Parathyroid adenoma (tissue), 2 donors: Measurements from ENCODE around the gene SLC24A1.

Source experiments
- H2AFZ ChIP-seq: fragments of 300-600 bp; sonication (generic); one replicate; pipeline ENCODE4 v1.7.0; 2017; ENCODE audit warnings: antibody characterized with exemption, mild to moderate bottlenecking
- H3K27ac ChIP-seq: fragments of 300-600 bp; sonication (generic); one replicate; pipeline ENCODE4 v1.7.0; 2017
- H3K27me3 ChIP-seq: fragments of 300-600 bp; sonication (generic); one replicate; pipeline ENCODE4 v1.7.0; 2017; ENCODE audit warnings: low read length; ENCODE audit not compliant: control insufficient read depth, insufficient read depth
- H3K36me3 ChIP-seq: fragments of 300-600 bp; sonication (generic); one replicate; pipeline ENCODE4 v1.7.0; 2017; ENCODE audit warnings: low read length; ENCODE audit not compliant: control insufficient read depth, insufficient read depth
- H3K4me1 ChIP-seq: fragments of 300-600 bp; sonication (generic); one replicate; pipeline ENCODE4 v1.7.0; 2017; ENCODE audit warnings: control low read depth
- H3K4me2 ChIP-seq: fragments of 300-600 bp; sonication (generic); one replicate; pipeline ENCODE4 v1.7.0; 2017; ENCODE audit warnings: low read length
- H3K4me3 ChIP-seq: fragments of 300-600 bp; sonication (generic); one replicate; pipeline ENCODE4 v1.7.0; 2017; ENCODE audit warnings: low read depth, low read length
- H3K79me2 ChIP-seq: fragments of 300-600 bp; sonication (generic); one replicate; pipeline ENCODE4 v1.7.0; 2017; ENCODE audit warnings: control low read depth
- H3K9ac ChIP-seq: fragments of 300-600 bp; sonication (generic); one replicate; pipeline ENCODE4 v1.7.0; 2017; ENCODE audit warnings: mild to moderate bottlenecking
- H3K9me3 ChIP-seq: fragments of 300-600 bp; sonication (generic); one replicate; pipeline ENCODE4 v1.7.0; 2017; ENCODE audit warnings: low read length; ENCODE audit not compliant: control insufficient read depth
- CTCF ChIP-seq: fragments of 300-600 bp; sonication (generic); IDR thresholded peaks from one replicate; pipeline ENCODE4 v1.7.0; 2017; ENCODE audit warnings: antibody characterized with exemption, mild to moderate bottlenecking
- donor health status: primary hyperparathyroidism.

SLC24A1 gene

GRCh38 chr15:65603559-65603958, 18.2 kb upstream of the SLC24A1 start:
- Histone ChIP-seq H3K36me3 (no peaks in the 10 kb centered on the region), H2AFZ (no peak overlapping the region), H3K4me2 (no peak overlapping the region), H3K9me3 (no peaks in the 10 kb centered on the region), H3K4me1 (no peaks in the 10 kb centered on the region), H3K27ac (no peak overlapping the region), H3K79me2 (no peaks in the 10 kb centered on the region), H3K9ac (no peak overlapping the region), H3K4me3 (no peak overlapping the region), H3K27me3 (no peaks in the 10 kb centered on the region)
- no peak for TF ChIP-seq CTCF

GRCh38 chr15:65610871-65611718, 10.6 kb upstream of the SLC24A1 start, which contains the start of gene INTS14:
TSS of gene INTS14 (minus strand) at chr15:65611131. CDS start at chr15:65607380, 3,751 bp downstream.
- Histone ChIP-seq H3K27ac (peak within 1 kb of the TSS; percentile 88), H3K79me2 (peaks cover 3% of the 10 kb centered on the region), H3K27me3 (no peaks in the 10 kb centered on the region), H3K4me2 (peak within 1 kb of the TSS; percentile 98), H3K9ac (peak within 1 kb of the TSS; percentile 87), H3K4me3 (peak within 1 kb of the TSS; percentile 75), H3K4me1 (peaks cover 6% of the 10 kb centered on the region), H2AFZ (peak within 1 kb of the TSS; percentile 95), H3K36me3 (no peaks in the 10 kb centered on the region), H3K9me3 (no peaks in the 10 kb centered on the region)
- TF ChIP-seq CTCF, result peak; percentile 32

- Histone ChIP-seq H3K4me3 (peak overlapping the region; percentile 75), H3K4me1 (peaks cover 6% of the 10 kb centered on the region), H3K36me3 (no peaks in the 10 kb centered on the region), H3K27ac (peak overlapping the region; percentile 88), H2AFZ (peak overlapping the region; percentile 95), H3K27me3 (no peaks in the 10 kb centered on the region), H3K4me2 (peak overlapping the region; percentile 98), H3K79me2 (peaks cover 3% of the 10 kb centered on the region), H3K9me3 (no peaks in the 10 kb centered on the region), H3K9ac (no peak overlapping the region)
- TF ChIP-seq CTCF, result no peak
These were observed 9.7 kb upstream of the SLC24A1 start for GRCh38 chr15:65611888-65612615.

- H3K4me1 ChIP-seq, result peaks cover 6% of the 10 kb centered on the region
- no peak overlapping the region for H3K4me2 ChIP-seq
- H3K79me2 ChIP-seq, result peaks cover 3% of the 10 kb centered on the region
- TF ChIP-seq CTCF, result no peak
- H3K27ac ChIP-seq, result no peak overlapping the region
- H3K4me3 ChIP-seq, result no peak overlapping the region
- H3K9ac ChIP-seq, result no peak overlapping the region
- no peaks in the 10 kb centered on the region for H3K27me3 ChIP-seq
- H3K9me3 ChIP-seq, result no peaks in the 10 kb centered on the region
- H2AFZ ChIP-seq, result no peak overlapping the region
- no peaks in the 10 kb centered on the region for H3K36me3 ChIP-seq
These were observed 9.2 kb upstream of the SLC24A1 start for GRCh38 chr15:65612616-65612946.
